Globus pallidus (tissue), 1 donor: ENCODE data around the gene FRMD6.

Experiments
- DNase-seq: peaks from one replicate; pipeline ENCODE4 v3.0.0-alpha.2; 2015; ENCODE audit warnings: low spot score

The FRMD6 gene

GRCh38 chr14:51651388-51652167, at the start of gene FRMD6:
TSS of gene FRMD6 (plus strand) at chr14:51651910. CDS start at chr14:51689837, 37,927 bp downstream.
- DNase-seq = peak; percentile 87

GRCh38 chr14:51602310-51602709, 49.4 kb upstream of the FRMD6 start:
- DNase-seq = no peak

GRCh38 chr14:51603495-51603894, 48.2 kb upstream of the FRMD6 start:
- no peak for DNase-seq

GRCh38 chr14:51604073-51604472, 47.6 kb upstream of the FRMD6 start:
- no peak for DNase-seq

- DNase-seq = no peak
These were observed 46.1 kb upstream of the FRMD6 start for GRCh38 chr14:51605575-51605974.

GRCh38 chr14:51607711-51608110, 44.0 kb upstream of the FRMD6 start:
- no peak for DNase-seq

GRCh38 chr14:51609251-51609954, 42.3 kb upstream of the FRMD6 start:
- no peak for DNase-seq

GRCh38 chr14:51609955-51610283, 41.8 kb upstream of the FRMD6 start:
- no peak for DNase-seq

GRCh38 chr14:51610771-51611170, 40.9 kb upstream of the FRMD6 start:
- DNase-seq = no peak

- DNase-seq = no peak
These were observed 39.3 kb upstream of the FRMD6 start for GRCh38 chr14:51612449-51612848.

- no peak for DNase-seq
These were observed 38.3 kb upstream of the FRMD6 start for GRCh38 chr14:51613416-51613815.

GRCh38 chr14:51614707-51615106, 37.0 kb upstream of the FRMD6 start:
- DNase-seq = no peak

GRCh38 chr14:51616256-51616655, 35.5 kb upstream of the FRMD6 start:
- no peak for DNase-seq

GRCh38 chr14:51616724-51617409, 34.8 kb upstream of the FRMD6 start:
- DNase-seq = no peak

- no peak for DNase-seq
These were observed 32.1 kb upstream of the FRMD6 start for GRCh38 chr14:51619561-51619960.

GRCh38 chr14:51620056-51620455, 31.7 kb upstream of the FRMD6 start:
- peak; percentile 7 for DNase-seq

GRCh38 chr14:51621654-51622053, 30.1 kb upstream of the FRMD6 start:
- DNase-seq = no peak

- no peak for DNase-seq
These were observed 29.3 kb upstream of the FRMD6 start for GRCh38 chr14:51622376-51622775.

GRCh38 chr14:51624955-51625569, 26.6 kb upstream of the FRMD6 start:
- no peak for DNase-seq

- no peak for DNase-seq
These were observed 25.5 kb upstream of the FRMD6 start for GRCh38 chr14:51626185-51626584.

GRCh38 chr14:51626788-51627187, 24.9 kb upstream of the FRMD6 start:
- no peak for DNase-seq

- no peak for DNase-seq
These were observed 24.4 kb upstream of the FRMD6 start for GRCh38 chr14:51627313-51627712.

GRCh38 chr14:51628238-51628637, 23.5 kb upstream of the FRMD6 start:
- no peak for DNase-seq
